ENCODE results near the gene ACOT7. TPM values are rescaled to one million over a fixed set of nuclear protein-coding genes. Genes with fewer than 3 reads are reported as not detected.

ACOT7 gene
- total RNA-seq, 4 donors from 2014 or later: 3.7 to 13.4 (median 6.3) TPM

DNA sequence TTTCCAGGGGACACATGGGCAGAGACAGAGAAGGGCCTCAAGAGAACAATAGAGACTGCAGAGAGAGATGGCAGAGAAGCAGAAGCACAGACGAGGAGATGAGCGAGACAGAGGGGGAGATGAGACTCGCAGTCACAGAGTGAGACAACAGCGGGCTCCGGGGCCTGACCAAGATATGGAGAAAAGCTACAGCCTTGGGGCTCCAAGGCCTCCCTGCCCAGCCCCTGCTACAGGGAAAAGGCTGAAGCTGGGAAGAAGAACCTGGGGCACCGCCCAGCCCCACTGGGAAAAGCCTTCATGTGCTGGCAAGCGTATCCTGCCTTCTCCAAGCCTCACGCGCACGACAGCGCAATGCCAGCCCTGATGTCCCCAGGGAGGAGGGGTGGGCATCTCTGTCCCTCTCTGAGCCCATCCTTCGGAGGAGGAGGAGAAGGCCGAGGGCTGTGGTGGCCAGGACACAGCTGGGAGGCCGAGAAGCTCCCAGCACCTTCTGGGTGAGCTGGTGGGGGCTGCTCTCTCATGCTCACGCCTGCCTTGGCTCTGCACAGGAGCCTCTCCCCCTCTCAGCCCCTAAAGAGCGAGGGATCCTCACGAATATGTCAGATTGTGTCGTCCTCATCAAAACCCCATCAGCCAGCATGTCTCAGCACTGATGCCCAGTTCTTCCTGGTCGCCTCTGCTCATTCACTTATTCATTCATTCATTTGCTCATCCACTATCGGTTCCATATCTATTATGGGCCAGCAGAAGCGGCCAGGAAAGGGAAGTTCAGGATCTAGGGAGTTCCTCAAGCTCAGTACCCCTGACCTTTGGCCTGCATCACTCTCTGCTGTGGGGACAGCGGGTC, 56.6 kb downstream of the ACOT7 start:
- WGBS, 2 donors: 94% methylated on average over 22 of the region's 22 CpGs
- Histone ChIP-seq H3K27ac (no peak overlapping the region), H3K4me3 (replicated peaks in 1 of 3) (no peak overlapping the region), H3K9me3 (no peaks in the 10 kb centered on the region), H3K27me3 (no peaks in the 10 kb centered on the region), H3K36me3 (no peaks in the 10 kb centered on the region), H3K4me1 (no peaks in the 10 kb centered on the region)
- no peak for DNase-seq
- intact Hi-C loops (cut with DNase I): no loop called here
- TF ChIP-seq POLR2A (IDR thresholded peaks at IDR 0.05): no peak
- TF ChIP-seq, protein P1, sequence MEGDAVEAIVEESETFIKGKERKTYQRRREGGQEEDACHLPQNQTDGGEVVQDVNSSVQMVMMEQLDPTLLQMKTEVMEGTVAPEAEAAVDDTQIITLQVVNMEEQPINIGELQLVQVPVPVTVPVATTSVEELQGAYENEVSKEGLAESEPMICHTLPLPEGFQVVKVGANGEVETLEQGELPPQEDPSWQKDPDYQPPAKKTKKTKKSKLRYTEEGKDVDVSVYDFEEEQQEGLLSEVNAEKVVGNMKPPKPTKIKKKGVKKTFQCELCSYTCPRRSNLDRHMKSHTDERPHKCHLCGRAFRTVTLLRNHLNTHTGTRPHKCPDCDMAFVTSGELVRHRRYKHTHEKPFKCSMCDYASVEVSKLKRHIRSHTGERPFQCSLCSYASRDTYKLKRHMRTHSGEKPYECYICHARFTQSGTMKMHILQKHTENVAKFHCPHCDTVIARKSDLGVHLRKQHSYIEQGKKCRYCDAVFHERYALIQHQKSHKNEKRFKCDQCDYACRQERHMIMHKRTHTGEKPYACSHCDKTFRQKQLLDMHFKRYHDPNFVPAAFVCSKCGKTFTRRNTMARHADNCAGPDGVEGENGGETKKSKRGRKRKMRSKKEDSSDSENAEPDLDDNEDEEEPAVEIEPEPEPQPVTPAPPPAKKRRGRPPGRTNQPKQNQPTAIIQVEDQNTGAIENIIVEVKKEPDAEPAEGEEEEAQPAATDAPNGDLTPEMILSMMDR (IDR thresholded peaks at IDR 0.05): no peak

DNA sequence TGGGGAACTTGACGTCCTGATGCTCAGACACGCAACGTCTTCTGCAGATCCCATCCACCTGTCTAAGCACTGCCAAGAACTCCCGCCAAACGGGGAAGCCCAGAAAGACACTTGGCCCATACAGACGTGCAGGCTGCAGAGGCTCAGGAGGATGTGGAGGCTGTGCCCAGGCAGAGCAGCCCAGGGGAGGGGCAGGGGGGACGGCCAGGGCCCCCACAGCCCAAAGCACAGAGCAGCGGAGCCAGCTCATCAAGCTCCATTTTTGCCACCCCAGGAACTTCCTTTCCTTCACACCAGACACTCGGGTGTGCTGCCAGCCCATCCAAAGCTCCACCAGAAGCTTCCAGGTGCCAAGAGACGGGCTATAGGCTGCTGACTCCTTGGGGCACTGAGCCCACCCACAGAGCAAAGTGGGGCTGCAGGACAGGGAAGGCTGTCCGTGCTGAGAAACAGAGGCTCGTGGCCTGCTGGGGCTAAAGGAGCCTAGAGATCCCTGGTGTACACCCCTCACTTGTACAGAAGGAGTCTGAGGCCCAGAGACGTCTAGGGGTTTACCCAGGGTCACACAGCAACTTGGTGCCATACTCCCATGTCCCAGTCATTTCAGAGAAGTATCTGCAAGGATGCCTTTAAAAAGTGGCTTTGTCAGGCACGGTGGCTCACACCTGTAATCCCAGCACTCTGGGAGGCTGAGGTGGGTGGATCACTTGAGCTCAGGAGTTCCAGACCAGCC, 59.1 kb downstream of the ACOT7 start:
- no peaks in the 10 kb centered on the region for H3K27me3 ChIP-seq
- intact Hi-C loops (cut with DNase I): no loop called here
- no peak overlapping the region for H3K27ac ChIP-seq
- WGBS, 2 donors: 84 to 95% methylated on average over 7 to 12 of the region's 14 CpGs
- H3K9me3 ChIP-seq: no peaks in the 10 kb centered on the region
- H3K4me3 ChIP-seq (replicated peaks in 1 of 3): no peak overlapping the region
- H3K36me3 ChIP-seq: no peaks in the 10 kb centered on the region
- no peak for DNase-seq
- TF ChIP-seq POLR2A (IDR thresholded peaks at IDR 0.05): no peak
- TF ChIP-seq, protein P1 (IDR thresholded peaks at IDR 0.05): no peak
- no peaks in the 10 kb centered on the region for H3K4me1 ChIP-seq

DNA sequence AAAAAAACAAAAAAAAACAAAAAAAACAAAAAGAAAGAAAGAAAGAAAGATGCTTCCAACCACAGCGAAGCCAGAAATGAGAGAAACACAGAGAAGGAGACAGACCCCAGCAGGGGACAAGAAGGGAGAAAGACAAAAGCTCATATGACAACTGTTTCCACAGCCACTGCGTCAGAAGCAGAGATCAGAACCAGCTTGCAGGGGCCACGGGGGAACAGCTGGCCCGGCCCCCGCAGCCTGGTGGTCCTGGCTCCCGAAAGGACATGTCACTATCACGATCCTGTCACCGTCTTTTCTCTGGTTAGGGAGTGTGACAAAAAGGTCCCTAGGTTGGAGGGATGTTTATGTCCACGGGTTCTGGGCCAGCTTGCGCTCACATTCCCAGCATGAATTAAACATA, 60.7 kb downstream of the ACOT7 start:
- H3K36me3 ChIP-seq: no peaks in the 10 kb centered on the region

DNA sequence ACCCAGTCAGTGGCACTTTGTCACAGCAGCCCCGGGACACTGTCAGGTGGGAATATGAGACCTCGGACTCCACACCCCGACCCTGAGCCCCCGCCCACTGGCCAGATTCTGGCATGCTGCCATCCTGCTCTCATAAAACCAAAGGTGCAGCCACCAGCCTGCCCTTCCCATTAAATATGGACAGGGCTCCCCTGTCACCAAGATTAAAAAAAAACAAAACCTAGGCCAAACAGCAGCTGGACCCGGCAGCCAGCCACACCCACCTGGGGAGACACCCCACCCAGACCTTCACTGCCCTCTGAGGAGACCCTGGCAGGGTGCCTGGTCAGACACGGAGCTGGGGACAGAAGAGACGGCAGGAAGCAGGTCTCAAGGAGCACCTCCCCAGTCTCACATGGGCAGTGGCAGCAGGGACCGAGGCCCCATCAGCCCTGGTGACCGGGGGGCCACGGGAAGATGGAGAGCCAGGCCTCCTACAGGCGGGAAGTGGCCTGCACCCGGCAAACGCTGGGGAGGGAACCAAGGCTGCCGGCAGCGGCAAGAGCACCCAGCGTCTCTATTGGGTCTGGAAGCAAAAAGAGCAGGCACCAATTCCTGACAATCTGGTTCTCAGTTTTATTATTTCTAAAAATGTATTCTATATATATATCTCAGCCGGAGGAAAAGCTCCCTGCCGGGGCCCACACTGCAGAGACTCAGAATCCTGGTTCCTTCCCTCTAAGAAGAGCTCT, 61.9 kb downstream of the ACOT7 start:
- WGBS, 2 donors: 48 to 74% methylated on average over 8 to 18 of the region's 18 CpGs
- Histone ChIP-seq H3K27me3 (no peaks in the 10 kb centered on the region), H3K9me3 (no peaks in the 10 kb centered on the region), H3K27ac (no peak overlapping the region), H3K4me3 (replicated peaks in 1 of 3) (no peak overlapping the region), H3K36me3 (no peaks in the 10 kb centered on the region), H3K4me1 (no peaks in the 10 kb centered on the region)
- no peak for DNase-seq
- TF ChIP-seq, protein P1 (IDR thresholded peaks at IDR 0.05): no peak
- no peak for TF ChIP-seq POLR2A (IDR thresholded peaks at IDR 0.05)
- intact Hi-C loops (cut with DNase I): no loop called here

More for the DNA sequence above, 60.7 kb downstream of the ACOT7 start:
- intact Hi-C loops (cut with DNase I): no loop called here
- Histone ChIP-seq H3K27me3 (no peaks in the 10 kb centered on the region), H3K4me3 (replicated peaks in 1 of 3) (no peak overlapping the region), H3K9me3 (no peaks in the 10 kb centered on the region), H3K27ac (no peak overlapping the region), H3K4me1 (no peaks in the 10 kb centered on the region)
- whole genome bisulfite sequencing, 2 donors: 94 to 95% methylated on average over 10 of the region's 10 CpGs
- TF ChIP-seq, protein P1 (IDR thresholded peaks at IDR 0.05): no peak
- TF ChIP-seq POLR2A (IDR thresholded peaks at IDR 0.05): no peak
- no peak for DNase-seq
